Activated CD8-positive, alpha-beta memory T cell treated with anti-CD3 and anti-CD28 coated beads, Interleukin-2, amount 50 U/mL, for 24 hours (primary cell): ENCODE results near the gene PMPCB.
"Not testable (repeated sequence)": the region's sequence is repeated elsewhere in the genome, so short reads cannot be mapped to it uniquely, and the experiment has no call there.

Experiments
- DNase-seq: peaks from one replicate; pipeline ENCODE4 v3.0.0-alpha.2; 2020; ENCODE audit errors: extremely low read depth

PMPCB gene

DNA sequence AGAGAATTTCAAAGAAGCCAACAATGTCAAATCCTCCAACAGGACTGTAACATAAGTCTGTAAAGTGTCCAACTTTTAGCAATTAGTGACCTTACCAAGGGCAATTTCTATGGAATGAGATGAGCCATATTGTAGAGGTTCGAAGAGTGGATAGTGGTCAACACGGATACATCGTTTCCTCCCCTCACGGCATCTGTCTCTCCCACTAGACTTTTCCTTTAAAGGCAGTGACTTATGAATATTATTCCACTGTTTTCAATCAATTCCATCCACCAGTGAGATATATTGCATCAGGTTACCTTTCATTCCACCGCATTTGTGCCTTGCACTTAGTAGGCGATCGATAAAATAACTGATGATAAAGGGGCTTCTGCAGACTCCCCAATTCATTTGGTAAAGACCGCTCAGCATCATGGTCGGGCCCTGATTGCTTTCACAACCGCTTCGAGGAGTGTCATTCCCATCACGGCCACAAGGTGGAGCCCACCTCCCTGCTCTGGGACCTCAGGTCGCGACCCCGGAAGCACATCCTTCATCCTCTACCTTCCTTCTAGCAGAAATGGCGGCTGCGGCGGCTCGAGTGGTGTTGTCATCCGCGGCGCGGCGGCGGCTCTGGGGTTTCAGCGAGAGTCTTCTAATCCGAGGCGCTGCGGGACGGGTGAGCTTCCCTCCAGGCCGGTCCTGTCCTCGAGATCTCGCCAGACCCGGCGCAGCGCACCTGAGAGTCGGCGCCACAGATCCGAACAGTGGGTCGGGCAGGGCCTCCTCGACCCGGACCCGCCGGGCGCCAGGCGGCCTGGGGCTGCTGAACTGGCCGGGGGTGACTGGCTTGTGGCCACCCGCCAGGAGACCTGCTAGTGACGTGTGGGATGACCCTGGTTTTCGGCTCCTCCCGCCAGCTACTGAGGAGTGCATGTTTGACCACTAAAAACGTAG lies at the start of gene PMPCB:
Gene PMPCB (plus strand): TSS at position 535 of the 936 bp plus-strand sequence. CDS start 25 bp downstream, at position 560.
- DNase-seq: peak; percentile 92

GRCh38 chr7:103253699-103254506 lies 43.3 kb upstream of the PMPCB start:
- DNase-seq: not testable (repeated sequence)

DNA sequence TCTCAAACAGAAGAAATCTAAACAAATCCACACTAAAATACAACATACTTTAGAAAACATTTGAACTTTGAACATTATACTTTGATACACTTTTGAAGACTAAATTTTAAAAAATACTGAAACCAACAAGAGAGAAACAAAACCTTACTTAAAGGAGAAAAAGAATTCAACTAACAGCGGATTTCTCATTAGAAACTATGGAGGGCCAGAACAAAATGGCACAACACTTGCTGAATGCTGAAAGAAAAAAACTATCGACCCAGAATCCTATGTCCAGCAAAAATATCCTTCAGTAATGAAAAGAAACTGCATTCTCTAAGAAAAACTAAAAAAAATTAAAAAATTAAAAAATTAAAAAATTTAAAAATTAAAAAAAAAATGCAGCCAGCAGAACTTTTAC lies 33.2 kb upstream of the PMPCB start:
- not testable (repeated sequence) for DNase-seq

DNA sequence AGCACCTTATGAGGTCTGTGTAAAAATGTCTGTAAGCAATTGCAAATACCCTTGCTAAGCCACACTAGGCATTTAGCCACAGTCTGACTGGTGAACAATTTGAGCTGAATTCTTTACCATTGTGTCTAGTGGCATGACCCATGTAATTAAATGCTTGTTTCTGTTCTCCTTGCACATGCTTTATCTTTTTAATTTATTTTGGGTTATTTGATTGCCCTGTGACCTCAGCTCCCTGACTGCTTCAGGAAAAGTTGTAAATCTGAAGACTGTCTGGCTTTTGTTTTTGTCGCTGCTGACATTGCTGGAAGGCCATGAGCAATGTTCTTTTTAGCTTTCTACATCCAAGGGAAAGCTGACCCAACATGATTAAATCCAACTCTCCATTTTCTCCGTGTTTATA lies 31.0 kb upstream of the PMPCB start:
- DNase-seq: not testable (repeated sequence)

- DNase-seq: not testable (repeated sequence)
These were observed 23.9 kb upstream of the PMPCB start for GRCh38 chr7:103273374-103273773.

GRCh38 chr7:103274867-103275266 lies 22.4 kb upstream of the PMPCB start:
- DNase-seq: not testable (repeated sequence)

DNA sequence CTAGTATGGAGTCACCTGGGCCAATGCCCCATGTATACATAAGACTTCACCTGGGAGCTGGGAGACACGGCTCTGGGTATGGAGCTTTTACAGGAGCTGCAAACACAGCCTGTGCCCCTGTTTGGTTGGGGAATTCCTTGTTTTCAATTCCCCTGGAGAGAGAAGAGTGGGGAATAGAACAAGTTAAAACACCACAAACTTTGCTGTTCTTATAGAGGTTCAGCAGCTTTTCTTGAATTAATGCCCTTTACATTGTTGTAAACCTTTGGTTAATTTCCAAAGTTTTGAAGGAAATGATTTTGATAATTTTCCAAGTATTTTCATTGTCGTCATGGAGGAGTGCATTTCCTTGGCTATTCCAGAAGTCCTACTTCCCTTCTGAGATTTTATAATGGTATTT lies 19.0 kb upstream of the PMPCB start:
- DNase-seq: not testable (repeated sequence)

DNA sequence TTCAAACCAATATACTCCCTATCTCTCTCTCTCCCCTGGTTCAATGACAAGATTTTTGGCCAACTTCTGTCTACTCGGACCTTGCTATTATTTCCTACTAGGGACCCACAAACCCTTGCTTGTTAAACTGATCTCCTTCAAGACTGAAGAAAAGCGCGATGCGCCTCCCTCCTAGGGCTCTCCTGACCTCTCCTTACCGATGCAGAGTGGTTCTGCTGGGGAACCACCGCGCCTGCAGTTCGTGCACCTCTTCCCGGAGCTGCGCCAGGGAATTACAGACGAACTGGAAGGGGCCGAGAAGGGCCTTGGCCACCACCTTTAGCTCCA lies 17.6 kb upstream of the PMPCB start:
- not testable (repeated sequence) for DNase-seq

DNA sequence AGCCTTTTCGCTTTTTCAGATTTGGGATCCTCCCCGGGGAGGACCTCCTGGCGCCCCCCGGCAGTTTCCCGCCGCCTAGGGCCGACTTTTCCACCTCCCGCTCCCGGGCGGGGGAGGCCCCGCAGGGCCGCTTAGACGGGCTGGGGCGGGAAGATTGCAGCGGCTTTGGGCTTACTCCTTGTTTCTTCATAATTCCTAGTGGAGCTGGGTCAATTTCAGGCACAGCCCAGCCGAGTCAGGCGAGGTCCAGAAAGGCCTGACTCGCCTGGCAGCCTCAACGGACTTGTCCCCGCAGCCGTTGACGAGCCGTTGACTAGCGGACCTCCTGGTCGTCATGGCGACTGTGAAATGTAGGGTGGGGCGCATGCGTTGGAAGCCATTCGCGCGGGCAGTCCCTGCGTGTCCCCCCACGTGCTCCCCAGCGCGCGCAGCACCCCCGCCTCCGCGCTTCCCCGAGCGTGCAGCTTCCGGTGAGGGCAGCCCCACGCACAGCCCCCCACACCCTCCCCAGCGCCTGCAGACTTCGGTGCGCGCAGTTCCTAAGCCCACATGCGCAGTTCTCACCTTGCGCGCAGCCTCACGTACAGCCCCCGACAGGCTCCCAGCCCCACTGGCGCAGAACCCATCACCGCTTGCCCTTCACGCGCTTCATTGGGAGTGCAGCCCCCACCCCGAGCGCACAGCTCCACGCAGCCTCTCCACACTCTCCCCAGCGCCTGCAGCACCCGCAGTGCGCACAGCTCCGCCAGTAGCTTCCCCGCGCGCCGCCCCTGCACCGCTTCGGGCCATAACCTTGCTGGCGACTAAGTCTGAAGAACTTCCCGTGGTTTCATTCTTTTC lies 17.1 kb upstream of the PMPCB start:
- peak; percentile 80 for DNase-seq

DNA sequence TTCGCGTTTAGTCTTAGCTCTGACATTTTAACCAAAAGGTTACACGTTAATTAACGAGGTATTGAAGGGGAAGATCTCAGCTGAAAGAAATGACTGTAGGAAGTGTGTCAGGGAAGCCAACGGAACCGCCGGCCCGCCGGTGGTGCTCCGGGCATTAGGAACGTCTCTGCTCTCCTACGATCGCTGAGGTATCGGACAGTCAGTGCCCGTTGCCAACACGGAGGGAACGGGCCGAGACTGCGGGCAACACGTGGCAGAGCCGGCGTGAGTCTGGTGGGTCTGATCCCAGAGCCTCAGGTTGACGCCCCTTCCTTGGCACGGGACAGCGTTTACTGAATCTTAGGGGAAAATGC lies 16.5 kb upstream of the PMPCB start:
- not testable (repeated sequence) for DNase-seq

- not testable (repeated sequence) for DNase-seq
These were observed 14.3 kb upstream of the PMPCB start for GRCh38 chr7:103282802-103283427.

DNA sequence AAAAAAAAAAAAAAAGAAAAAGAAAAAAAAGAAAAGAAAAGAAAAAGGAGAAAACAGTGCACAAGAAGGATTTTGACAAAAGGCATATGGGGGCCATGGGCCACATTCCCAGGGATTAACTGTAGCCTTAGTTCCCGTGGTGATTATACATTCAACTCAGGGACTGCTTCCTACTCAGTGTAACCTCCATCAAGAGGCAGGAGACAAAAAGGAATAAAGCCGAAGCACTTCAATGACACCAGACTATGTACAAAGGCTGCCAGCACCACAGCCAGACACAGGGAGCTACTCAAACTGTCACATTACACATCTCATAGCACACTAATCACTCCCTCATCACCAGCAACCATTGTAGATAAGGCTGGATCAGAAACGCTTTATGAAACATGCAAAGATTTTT lies 5.1 kb upstream of the PMPCB start:
- DNase-seq: no peak

GRCh38 chr7:103293526-103293925 lies 3.7 kb upstream of the PMPCB start:
- DNase-seq: no peak

DNA sequence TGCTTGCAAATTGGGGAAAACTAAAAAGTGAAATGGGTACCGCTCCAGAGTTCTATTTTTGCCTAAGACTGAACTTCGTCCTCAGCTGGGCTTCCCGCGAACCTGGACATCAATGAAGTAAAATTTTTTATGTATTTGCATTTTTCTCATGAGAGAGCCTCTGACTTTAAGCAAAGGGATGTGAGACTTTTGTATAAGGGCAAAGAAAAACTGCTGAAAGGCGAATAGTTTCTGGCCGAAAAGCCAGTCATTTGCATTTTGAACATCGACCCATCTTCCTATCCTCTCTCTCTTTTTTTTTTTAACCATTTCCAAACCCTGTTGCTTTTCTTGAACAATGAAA lies 573 bp downstream of the PMPCB start:
- DNase-seq: no peak

- DNase-seq: no peak
These were observed 2.4 kb downstream of the PMPCB start for GRCh38 chr7:103299660-103300059.

GRCh38 chr7:103301441-103301840 lies 4.2 kb downstream of the PMPCB start:
- no peak for DNase-seq

DNA sequence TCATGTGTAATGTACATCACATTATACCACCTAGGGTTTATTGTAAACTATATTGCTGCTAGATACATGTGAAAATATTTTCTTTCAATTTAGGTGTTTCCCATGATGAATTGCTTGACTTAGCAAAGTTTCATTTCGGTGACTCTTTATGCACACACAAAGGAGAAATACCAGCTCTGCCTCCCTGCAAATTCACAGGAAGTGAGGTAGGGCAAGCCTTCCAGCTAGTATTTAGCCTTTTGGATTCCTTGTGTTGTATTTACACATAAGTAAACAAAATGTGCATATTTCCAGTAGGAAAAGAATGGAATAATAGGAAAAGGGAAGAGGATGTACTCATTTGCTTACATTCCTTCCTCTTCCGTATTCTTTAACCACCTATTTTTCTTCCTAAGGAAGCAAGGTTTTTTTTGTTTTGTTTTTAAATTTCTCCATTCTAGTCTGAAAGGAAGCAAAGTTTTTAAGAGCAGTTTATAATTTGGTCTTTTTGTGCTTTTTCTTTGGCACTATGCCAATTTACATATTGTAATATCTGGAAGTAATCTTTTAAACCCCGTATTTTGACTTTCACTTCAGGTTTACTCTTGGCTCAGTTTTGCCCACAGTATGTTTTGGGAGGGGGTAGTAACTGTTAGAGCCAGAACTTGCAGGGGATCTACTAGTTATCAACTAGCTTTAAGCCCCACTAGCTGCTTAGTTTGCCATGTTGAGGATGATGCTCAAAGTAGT lies 10.4 kb downstream of the PMPCB start:
- DNase-seq: no peak

- DNase-seq: no peak
These were observed 17.6 kb downstream of the PMPCB start for GRCh38 chr7:103314852-103315251.

GRCh38 chr7:103316380-103316941 lies 19.2 kb downstream of the PMPCB start:
- no peak for DNase-seq

DNA sequence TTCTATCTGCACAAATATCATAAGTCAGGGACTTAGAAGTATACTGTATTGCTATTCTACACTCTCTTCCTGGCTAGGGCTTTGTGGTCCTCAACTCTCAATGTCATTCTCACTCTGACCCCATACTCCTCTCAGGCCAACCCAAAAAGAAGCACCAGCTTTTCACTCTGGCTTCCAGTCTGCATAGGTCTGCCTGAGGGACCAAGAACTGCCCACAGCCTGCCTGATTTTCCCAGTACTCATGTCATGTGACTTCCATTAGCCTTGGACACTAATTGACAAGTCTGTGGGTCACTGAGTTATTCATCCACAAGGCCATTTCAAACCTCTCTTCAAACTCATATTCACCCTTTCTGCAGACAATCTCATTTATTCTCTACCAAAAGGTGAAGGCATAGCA lies 19.8 kb downstream of the PMPCB start:
- DNase-seq: no peak

GRCh38 chr7:103325744-103326143 lies 28.5 kb downstream of the PMPCB start:
- DNase-seq: no peak
